ENCODE results near the gene PLA2G6. TPM values are rescaled to one million over a fixed set of nuclear protein-coding genes. Genes with fewer than 3 reads are reported as not detected.

Gene PLA2G6
- total RNA-seq, 3 donors from 2014 or later = 41.1 to 68.1 (median 59.3) TPM

DNA sequence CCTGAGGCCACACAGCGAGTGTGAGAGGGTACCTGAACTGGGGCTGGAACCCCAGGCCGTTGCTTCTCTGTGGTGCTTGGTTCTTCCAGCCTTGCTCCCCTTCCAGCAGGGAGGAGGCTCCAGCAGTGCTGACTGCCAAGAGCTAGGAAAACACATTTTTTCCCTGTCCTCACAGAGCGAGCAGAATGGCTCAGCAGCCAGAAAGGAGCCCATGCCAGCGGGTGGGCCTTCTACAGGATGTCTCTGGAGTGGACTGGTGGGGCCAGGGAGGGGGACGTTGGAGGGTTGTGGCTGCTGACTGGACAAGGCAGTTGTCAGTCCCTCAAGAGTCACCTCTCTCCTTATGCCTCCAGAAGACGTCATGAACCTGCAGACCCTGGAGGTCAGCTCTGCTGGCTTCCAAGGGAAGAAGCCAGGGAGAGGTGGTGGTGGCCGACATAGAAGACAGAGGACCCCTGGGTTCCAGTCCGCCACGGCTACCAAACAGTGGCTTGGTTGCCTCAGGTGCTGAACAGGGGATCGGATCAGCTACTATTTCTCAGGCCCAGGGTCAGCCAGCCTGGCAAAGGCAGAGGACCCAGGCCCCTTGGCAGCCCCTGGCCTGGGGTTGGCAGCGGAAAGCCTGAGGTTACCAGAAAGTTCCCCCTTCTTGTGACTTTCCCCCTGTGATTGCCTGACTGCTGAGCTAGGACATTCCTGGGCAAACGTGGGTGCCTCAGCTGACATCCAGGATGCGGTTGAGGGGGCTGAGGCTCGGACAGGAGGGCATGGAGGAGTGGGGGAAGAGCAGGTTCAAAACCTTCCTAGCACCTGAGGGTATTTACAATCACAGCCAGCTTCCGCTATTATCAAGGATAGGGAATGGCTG lies 23.9 kb upstream of the PLA2G6 start:
- Histone ChIP-seq H3K9me3 (no peaks in the 10 kb centered on the region), H3K36me3 (no peaks in the 10 kb centered on the region), H3K27me3 (no peaks in the 10 kb centered on the region), H3K27ac (peak overlapping the region; percentile 99 to 100), H3K4me1 (peaks cover 9 to 16% of the 10 kb centered on the region in 2 donors), H3K4me3 (peak overlapping the region; percentile 18 to 87 (median 71))
- TF ChIP-seq POLR2A (IDR thresholded peaks at IDR 0.05) (no peak), POLR2AphosphoS5 (IDR thresholded peaks at IDR 0.05) (peak; percentile 23 to 50 (median 43))
- intact Hi-C loops (cut with DNase I; ENCODE audit: low total_unique reads) = loop anchor here (10.0 kb wide), 2 partner anchors 109 to 151 kb away; partner anchors contain the start of genes CSNK1E and PICK1
- peak; percentile 64 to 87 for DNase-seq (ENCODE audit: low spot score in 2 of 2)

DNA sequence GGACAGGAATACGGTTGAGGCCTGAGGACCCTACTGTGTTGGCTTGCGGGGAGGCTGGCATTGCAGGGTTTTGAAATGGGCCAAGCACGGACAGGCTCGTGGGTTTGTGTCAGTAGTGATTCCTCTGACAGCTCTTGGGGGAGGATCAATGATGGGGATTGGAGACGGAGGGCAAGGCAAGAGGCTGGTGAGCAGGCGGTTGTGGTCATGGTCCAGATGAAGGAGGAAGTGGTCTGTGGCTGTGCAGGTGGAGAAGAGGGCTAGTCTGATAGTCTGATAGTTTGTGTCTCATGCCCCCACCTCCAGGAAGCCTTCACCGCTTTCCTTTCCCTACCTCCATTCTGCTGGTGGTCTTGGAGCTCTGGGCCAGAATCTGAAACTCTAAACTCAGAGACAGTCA lies 23.2 kb upstream of the PLA2G6 start:
- H3K27ac ChIP-seq = peak overlapping the region; percentile 99 to 100

DNA sequence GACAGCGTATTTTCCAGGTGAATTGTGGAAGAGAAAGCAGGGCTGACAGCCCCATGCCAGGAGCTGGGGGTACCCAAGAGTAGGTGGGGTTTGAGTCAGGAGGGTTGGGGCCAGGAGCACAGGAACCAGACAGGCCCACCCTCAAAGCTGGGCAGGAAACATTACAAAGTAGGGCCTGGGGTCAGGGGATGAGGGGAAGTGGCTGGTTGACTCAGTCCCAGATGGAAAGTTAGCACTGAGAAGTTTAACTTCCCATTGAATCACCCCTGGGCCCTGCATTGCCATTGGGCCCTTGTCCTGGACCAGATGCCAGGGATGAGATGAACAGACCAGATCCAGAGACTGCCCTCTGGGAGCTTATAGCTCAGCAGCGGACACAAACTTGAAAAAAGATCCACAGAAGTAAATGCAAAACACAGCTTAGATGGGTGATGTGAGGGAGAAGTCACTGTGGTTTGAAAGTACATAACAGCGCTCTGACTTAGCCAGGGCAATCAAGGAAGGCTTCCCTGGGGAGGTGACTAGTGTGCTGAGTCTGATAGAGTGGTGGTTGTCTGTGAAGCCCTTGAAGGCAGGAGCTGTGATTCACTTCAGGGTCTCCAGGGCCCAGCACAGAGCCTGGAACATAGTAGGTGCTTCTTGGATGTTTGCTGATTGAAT lies 22.4 kb upstream of the PLA2G6 start:
- Histone ChIP-seq H3K4me1 (peaks cover 9 to 16% of the 10 kb centered on the region in 2 donors), H3K27me3 (no peaks in the 10 kb centered on the region), H3K4me3 (peak overlapping the region; percentile 71 to 87 (median 82)), H3K27ac (peak overlapping the region; percentile 99 to 100), H3K36me3 (no peaks in the 10 kb centered on the region), H3K9me3 (no peaks in the 10 kb centered on the region)
- TF ChIP-seq, protein P1, sequence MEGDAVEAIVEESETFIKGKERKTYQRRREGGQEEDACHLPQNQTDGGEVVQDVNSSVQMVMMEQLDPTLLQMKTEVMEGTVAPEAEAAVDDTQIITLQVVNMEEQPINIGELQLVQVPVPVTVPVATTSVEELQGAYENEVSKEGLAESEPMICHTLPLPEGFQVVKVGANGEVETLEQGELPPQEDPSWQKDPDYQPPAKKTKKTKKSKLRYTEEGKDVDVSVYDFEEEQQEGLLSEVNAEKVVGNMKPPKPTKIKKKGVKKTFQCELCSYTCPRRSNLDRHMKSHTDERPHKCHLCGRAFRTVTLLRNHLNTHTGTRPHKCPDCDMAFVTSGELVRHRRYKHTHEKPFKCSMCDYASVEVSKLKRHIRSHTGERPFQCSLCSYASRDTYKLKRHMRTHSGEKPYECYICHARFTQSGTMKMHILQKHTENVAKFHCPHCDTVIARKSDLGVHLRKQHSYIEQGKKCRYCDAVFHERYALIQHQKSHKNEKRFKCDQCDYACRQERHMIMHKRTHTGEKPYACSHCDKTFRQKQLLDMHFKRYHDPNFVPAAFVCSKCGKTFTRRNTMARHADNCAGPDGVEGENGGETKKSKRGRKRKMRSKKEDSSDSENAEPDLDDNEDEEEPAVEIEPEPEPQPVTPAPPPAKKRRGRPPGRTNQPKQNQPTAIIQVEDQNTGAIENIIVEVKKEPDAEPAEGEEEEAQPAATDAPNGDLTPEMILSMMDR (IDR thresholded peaks at IDR 0.05) = no peak
- TF ChIP-seq POLR2AphosphoS5 (IDR thresholded peaks at IDR 0.05) = no peak
- no peak for TF ChIP-seq POLR2A (IDR thresholded peaks at IDR 0.05)
- DNase-seq (ENCODE audit: low spot score in 2 of 2) = no peak
- intact Hi-C loops (cut with DNase I; ENCODE audit: low total_unique reads) = loop anchor here (10.0 kb wide), 2 partner anchors 111 to 149 kb away; partner anchors contain the start of genes CSNK1E and PICK1

More for the DNA sequence above, 23.2 kb upstream of the PLA2G6 start:
- no peaks in the 10 kb centered on the region for H3K27me3 ChIP-seq
- peaks cover 9 to 16% of the 10 kb centered on the region in 2 donors for H3K4me1 ChIP-seq
- TF ChIP-seq POLR2AphosphoS5 (IDR thresholded peaks at IDR 0.05) (no peak), POLR2A (IDR thresholded peaks at IDR 0.05) (no peak)
- TF ChIP-seq, protein P1 (IDR thresholded peaks at IDR 0.05) = no peak
- DNase-seq (ENCODE audit: low spot score in 2 of 2) = no peak
- peak overlapping the region; percentile 8 to 87 (median 71) for H3K4me3 ChIP-seq
- intact Hi-C loops (cut with DNase I; ENCODE audit: low total_unique reads) = loop anchor here (10.0 kb wide), 2 partner anchors 110 to 150 kb away; partner anchors contain the start of genes CSNK1E and PICK1
- H3K36me3 ChIP-seq = no peaks in the 10 kb centered on the region
- H3K9me3 ChIP-seq = no peaks in the 10 kb centered on the region

DNA sequence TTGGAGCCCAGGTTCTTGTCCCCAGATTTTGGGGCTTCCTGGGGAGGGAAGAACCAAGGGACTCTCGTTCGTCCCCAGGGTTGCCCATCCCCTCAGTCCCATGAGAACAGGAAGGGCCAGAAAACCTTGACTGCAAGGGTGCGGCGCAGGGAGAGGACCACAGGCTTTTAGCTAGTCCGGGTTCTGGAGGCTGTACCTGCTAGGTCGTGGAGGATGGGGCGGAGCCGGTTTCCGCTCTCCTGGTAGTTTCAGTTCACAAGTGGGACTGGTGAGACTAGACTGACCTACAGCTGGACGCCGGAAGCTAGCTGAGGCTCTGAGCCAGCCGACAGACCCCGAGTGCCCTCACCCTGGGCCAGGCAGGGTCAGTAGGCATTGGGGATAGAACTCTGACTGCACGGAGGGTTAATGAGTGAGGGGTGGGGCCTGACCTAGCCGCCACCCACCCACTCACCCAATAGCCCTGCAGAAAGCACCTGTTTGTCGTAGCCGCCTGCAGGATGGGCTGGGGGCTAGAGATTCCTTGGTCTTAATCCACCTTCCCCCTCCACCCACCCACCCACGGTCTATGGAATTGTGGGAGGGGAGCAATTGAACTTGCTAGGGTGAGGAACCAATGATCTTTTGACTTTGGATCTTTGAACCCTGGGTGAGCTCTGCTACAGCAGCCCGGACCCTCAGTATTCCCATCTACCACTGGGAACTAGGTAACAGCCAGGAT lies 21.6 kb upstream of the PLA2G6 start:
- DNase-seq (ENCODE audit: low spot score in 2 of 2) = peak; percentile 76 to 79
- peak overlapping the region; percentile 71 to 87 (median 82) for H3K4me3 ChIP-seq
- H3K27ac ChIP-seq = peak overlapping the region; percentile 99 to 100
- H3K27me3 ChIP-seq = no peaks in the 10 kb centered on the region
- H3K9me3 ChIP-seq = no peaks in the 10 kb centered on the region
- peak in 1 of 3 donors; percentile 8 for TF ChIP-seq POLR2AphosphoS5 (IDR thresholded peaks at IDR 0.05)
- TF ChIP-seq, protein P1 (IDR thresholded peaks at IDR 0.05) = no peak
- intact Hi-C loops (cut with DNase I; ENCODE audit: low total_unique reads) = loop anchor here (10.0 kb wide), 2 partner anchors 112 to 148 kb away; partner anchors contain the start of genes CSNK1E and PICK1
- no peaks in the 10 kb centered on the region for H3K36me3 ChIP-seq
- H3K4me1 ChIP-seq = peaks cover 9 to 16% of the 10 kb centered on the region in 2 donors

All from breast epithelium (tissue), 4 donors.